HG03280 (cell line): Measurements from ENCODE around the gene ZNF281.
"Not testable (repeated sequence)": the region's sequence is repeated elsewhere in the genome, so short reads cannot be mapped to it uniquely, and the experiment has no call there.

Experiments used
- ATAC-seq: cut with Tn5 transposase; IDR thresholded peaks from one replicate; pipeline ENCODE4 v1.9.1; 2021; ENCODE audit warnings: mild to moderate bottlenecking, moderate library complexity; ENCODE audit not compliant: unreplicated experiment

Gene ZNF281

DNA sequence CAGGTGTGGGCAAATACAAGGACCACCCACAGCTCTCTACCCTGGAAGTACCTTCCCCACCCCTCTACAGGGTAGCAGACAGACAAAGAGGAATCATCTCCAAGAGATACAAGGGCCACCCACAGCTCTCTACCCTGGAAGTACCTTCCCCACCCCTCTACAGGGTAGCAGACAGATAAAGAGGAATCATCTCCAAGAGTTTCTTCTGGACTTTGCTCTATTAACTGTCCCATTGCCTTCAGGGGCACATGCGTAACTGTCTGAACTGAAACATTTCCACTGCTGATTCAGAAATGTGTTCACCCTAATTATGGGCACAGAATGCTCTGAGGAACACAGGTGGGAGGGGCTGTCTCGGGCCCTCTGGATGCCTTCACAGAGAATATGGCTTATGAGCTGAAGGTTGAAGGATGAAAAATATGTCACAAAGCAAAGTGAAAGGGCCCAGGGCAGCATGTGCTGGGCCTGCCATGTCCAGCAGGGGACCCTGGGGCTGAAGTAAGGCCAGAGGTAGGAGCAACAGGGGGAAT, 43.9 kb downstream of the ZNF281 start:
- ATAC-seq = no peak

DNA sequence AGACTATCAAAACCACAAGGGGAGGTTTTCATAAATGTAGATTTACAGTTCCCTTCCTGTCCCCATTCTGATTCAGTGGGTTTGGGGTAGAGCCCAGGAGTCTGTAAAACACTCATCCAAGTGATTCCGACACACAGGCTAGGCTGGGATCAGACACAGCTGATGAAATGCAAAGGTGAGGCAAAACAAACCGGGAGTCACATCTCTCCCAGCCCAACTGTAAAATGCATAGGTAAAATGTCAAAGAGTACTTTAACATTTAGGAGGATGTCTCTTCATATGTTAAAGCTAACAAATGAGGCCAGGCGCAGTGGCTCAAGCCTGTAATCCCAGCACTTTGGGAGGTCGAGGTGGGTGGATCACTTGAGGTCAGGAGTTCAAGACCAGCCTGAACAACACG, 45.0 kb downstream of the ZNF281 start:
- ATAC-seq = no peak

- no peak for ATAC-seq
Observed at GRCh38 chr1:200364091-200364759, 45.6 kb downstream of the ZNF281 start.

DNA sequence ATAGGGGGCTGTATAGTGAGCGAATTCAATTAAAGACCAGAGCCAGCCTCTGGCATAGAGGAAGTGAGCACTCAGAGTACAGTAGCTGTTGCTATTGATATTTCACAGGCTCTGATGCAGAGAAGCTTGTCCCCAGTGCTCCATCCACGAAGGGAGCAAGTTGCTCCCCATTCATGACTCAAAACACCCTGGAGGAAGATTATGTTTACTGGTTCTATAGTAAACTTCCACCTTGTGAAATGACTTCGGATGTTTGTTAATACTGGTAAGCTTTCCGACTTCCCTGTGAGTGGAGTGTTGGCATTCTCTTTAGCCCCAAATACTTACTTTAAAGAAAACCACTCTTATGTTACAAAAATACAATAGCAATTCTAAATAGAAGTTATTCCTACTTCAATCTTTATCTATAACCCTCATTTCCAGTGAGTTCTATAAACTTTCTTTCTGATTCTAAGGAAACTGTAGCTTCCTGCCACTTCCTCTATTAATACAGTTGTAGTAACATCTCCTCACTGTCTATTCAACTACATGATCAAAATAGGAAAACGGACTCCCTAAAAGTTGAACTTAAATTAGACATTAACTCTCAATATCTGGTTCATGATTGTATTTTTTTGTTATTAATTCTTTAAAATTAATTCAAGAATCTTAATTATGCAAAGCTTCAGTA, 46.4 kb downstream of the ZNF281 start:
- ATAC-seq = no peak

- no peak for ATAC-seq
Observed at GRCh38 chr1:200362421-200362820, 47.4 kb downstream of the ZNF281 start.

DNA sequence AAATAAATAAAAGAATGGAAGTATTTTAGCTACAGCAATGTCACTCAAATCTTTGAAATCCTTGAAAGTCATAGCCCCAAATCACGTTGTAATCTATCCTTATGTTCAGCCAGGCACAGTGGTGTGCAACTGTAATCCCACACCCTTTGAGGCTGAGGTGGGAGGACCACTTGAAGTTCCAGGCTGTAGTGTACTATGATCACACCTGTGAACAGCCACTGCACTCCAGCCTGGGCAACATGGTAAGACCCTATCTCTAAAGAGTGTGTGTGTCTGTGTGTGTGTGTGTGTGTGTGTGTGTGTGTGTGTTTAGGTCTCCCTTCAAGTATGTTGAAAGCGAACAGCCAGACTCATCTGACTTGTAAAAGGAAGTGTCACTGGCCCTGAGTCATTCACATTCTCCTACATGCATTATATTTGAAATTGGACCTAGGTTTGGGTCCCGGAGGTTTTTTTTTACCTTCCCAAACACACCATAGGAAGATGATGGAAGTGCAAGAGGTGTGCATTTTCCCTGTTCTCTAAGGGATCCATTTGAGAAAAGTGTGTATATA, 50.1 kb downstream of the ZNF281 start:
- no peak for ATAC-seq

GRCh38 chr1:200357925-200358324, 51.9 kb downstream of the ZNF281 start:
- ATAC-seq = not testable (repeated sequence)

GRCh38 chr1:200355801-200356200, 54.0 kb downstream of the ZNF281 start:
- ATAC-seq = no peak
